HG03565 (cell line): ENCODE data around the gene OSBPL1A.

Experiments used
- ATAC-seq: cut with Tn5 transposase; IDR thresholded peaks from one replicate; pipeline ENCODE4 v1.9.1; 2021; ENCODE audit warnings: mild to moderate bottlenecking, moderate library complexity; ENCODE audit not compliant: unreplicated experiment

OSBPL1A gene

GRCh38 chr18:24230766-24231165, 166.9 kb downstream of the OSBPL1A start:
- no peak for ATAC-seq

GRCh38 chr18:24228667-24229041, 169.0 kb downstream of the OSBPL1A start:
- no peak for ATAC-seq

GRCh38 chr18:24227977-24228666, 169.5 kb downstream of the OSBPL1A start:
- no peak for ATAC-seq

GRCh38 chr18:24220318-24220688, 177.3 kb downstream of the OSBPL1A start:
- no peak for ATAC-seq

GRCh38 chr18:24219561-24220317, 177.9 kb downstream of the OSBPL1A start:
- ATAC-seq: no peak

GRCh38 chr18:24214913-24215312, 182.7 kb downstream of the OSBPL1A start:
- no peak for ATAC-seq

GRCh38 chr18:24214144-24214543, 183.5 kb downstream of the OSBPL1A start:
- ATAC-seq: no peak

- ATAC-seq: no peak
These were observed 184.7 kb downstream of the OSBPL1A start for GRCh38 chr18:24212939-24213338.

GRCh38 chr18:24209558-24209957, 188.1 kb downstream of the OSBPL1A start:
- ATAC-seq: no peak

- no peak for ATAC-seq
These were observed 189.2 kb downstream of the OSBPL1A start for GRCh38 chr18:24208270-24209035.

- ATAC-seq: no peak
These were observed 192.7 kb downstream of the OSBPL1A start for GRCh38 chr18:24204904-24205303.

- no peak for ATAC-seq
These were observed 195.6 kb downstream of the OSBPL1A start for GRCh38 chr18:24201699-24202687.

GRCh38 chr18:24200494-24201290, 196.9 kb downstream of the OSBPL1A start:
- no peak for ATAC-seq

- ATAC-seq: no peak
These were observed 198.2 kb downstream of the OSBPL1A start for GRCh38 chr18:24199372-24199962.

GRCh38 chr18:24198461-24198860, 199.2 kb downstream of the OSBPL1A start:
- ATAC-seq: no peak

- no peak for ATAC-seq
These were observed 200.2 kb downstream of the OSBPL1A start for GRCh38 chr18:24197412-24197811.

GRCh38 chr18:24196764-24197163, 200.9 kb downstream of the OSBPL1A start:
- ATAC-seq: no peak

GRCh38 chr18:24195296-24196053, 202.1 kb downstream of the OSBPL1A start:
- ATAC-seq: no peak

GRCh38 chr18:24190590-24190989, 207.0 kb downstream of the OSBPL1A start:
- no peak for ATAC-seq
